Stimulated activated CD8-positive, alpha-beta memory T cell treated with anti-CD3 and anti-CD28 coated beads, Interleukin-15, amount 100 ng/mL, for 4 hours (primary cell): Measurements from ENCODE around the gene ZNF234.
"Not testable (repeated sequence)": the region's sequence is repeated elsewhere in the genome, so short reads cannot be mapped to it uniquely, and the experiment has no call there.

ENCODE experiments used
- DNase-seq, 2 donors: peaks; one replicate each; pipeline ENCODE4 v3.0.0-alpha.2; 2020; ENCODE audit warnings: low read depth in 2 of 2

ZNF234 gene

DNA sequence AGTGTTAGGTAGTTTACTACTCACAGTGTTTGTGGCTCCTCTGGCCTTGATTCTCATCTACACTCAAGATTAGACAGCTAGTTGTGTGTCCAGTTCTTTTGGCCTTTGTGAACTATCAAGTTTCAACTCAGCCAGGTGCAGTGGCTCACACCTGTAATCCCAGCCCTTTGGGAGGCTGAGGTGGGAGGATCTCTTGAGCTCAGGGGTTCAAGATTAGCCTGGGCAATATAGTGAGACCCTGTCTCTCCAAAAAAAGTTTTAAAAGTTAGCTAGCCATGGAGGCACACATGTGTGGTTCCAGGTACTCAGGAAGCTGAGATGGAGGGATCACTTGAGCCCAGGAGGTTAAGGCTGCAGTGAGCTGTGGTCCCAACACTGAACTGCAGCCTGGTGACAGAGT lies 39.6 kb downstream of the ZNF234 start:
- no peak for DNase-seq

DNA sequence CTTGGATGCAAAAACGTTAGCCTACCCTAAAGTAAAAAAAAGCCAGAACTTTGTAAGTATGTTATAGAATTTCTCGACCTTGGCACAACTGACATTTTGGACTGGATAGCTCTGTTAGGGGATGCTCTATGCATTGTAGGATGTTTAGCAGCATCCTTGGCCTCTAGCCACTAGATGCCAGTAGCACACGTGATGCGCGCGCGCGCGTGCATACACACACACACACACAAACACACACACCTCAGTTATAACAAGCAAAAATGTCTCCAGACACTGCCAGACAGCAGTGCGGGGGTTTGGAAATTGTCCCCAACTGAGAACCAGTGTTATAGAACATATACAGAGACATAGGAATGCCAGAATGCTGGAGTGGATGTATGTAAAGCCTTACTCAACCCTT lies 40.8 kb downstream of the ZNF234 start:
- no peak for DNase-seq

DNA sequence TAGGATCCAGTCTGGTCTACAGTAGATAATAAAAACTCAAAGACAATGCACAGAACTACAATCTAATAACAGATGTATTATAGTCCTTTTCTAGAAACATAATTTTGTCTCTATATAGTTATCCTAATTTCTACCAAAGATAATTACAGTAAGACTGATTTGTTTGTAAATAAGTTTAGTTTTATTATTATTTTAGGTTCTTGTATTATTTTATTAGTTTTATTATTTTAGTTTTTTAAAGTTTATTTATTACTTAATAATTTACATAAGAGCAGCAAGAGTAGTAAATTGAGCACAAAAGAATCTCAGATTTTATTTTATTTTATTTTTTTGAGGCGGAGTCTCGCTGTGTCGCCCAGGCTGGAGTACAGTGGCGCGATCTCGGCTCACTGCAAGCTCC lies 48.7 kb downstream of the ZNF234 start:
- DNase-seq = no peak

DNA sequence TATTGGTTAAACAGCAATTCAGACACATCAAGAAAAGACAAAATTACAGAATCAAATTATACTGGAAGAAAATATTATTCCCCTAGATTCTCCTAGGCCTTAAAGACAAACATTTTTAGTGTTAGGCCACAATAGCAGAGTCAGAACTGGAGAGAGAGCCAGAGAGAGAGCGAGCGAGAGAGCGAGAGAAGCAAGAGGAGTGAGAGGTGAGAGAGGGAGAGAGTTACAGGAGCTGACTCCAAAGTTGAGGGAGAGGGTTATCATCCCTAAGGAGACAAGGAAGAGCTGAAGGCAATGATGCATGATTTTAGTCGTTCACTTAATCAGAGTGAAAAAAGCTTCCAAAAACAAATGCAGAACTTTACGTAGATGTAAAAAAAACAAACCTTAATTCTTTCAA lies 50.8 kb downstream of the ZNF234 start:
- no peak for DNase-seq

DNA sequence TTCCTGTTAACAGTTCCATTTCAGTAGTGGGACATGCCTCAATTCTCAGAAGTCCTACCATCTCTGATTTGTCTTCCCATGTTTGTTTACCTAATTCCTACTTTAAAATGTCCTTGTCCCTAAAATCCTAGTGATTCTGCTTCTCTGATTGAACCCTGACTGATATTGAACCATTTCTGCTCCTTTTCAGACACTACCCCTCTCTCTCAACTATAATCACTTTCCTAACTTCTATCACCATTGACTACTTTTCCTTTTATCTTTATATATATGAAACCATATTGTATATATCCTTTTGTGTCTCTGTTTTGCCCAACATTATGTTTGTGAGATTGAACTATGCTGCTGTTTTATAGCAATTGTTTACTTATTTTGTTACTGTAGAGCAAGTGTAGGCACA lies 55.4 kb downstream of the ZNF234 start:
- DNase-seq = no peak

DNA sequence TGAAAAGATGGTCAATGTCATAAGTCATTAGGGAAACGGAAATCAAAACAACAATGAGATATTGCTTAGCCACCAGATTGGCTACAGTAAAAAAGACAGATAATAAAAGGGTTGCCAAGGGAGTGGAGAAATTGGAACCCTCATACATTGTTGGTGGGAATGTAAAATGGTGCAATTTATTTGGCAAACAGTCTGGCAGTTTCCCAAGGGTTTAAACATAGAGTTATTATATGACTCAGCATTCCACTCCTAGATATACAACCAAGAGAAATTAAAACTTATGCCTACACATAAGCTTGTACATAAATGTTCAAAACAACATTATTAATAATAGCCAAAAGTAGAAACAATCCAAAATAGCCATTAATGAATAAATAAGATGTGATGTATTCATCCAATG lies 61.1 kb downstream of the ZNF234 start:
- DNase-seq = no peak

DNA sequence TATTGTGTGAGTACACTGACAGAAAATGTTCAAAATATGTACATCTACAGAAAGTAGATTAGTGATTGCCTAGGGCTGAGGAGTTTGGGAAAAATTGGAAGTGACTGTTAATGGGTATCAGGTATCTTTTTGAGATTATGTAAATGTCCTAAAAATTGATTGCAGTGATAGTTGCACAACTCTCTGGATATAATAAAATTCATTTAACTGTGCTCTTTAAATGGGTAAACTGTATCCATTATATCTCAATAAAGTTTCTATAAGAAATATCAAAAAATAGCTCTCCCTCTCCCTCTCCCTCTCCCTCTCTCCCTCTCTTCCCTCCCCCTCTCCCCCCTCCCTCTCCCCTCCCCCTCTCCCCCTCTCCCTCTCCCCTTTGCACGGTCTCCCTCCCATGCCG lies 61.6 kb downstream of the ZNF234 start:
- DNase-seq = no peak

DNA sequence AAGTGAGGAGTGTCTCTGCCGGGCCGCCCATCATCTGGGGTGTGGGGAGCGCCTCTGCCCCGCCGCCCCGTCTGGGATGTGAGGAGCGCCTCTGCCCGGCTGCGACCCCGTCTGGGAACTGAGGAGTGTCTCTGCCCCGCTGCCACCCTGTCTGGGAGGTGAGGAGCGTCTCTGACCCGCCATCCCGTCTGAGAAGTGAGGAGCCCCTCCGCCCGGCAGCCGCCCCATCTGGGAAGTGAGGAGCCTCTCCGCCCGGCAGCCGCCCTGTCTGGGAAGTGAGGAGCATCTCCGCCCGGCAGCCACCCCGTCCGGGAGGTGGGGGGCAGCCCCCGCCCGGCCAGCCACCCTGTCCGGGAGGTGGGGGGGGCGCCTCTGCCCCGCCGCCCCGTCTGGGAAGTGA lies 62.5 kb downstream of the ZNF234 start:
- not testable (repeated sequence) for DNase-seq

DNA sequence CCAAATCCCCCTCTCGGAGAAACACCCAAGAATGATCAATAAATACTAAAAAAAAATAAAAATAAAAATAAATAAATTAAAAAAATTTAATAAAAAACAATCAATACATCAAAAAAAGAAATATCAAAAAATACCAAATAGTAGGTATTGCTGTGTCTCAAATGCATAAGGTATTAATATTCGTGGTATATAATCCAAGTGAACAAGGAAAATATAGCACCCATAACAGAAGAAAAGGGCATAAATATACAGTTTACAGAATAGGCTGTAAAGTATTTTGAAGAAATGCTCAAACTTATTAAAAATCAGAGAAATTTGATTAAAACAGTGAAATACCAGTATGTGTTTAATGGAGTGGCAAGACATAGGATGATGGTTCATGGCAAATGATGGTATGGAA lies 63.4 kb downstream of the ZNF234 start:
- DNase-seq = no peak

DNA sequence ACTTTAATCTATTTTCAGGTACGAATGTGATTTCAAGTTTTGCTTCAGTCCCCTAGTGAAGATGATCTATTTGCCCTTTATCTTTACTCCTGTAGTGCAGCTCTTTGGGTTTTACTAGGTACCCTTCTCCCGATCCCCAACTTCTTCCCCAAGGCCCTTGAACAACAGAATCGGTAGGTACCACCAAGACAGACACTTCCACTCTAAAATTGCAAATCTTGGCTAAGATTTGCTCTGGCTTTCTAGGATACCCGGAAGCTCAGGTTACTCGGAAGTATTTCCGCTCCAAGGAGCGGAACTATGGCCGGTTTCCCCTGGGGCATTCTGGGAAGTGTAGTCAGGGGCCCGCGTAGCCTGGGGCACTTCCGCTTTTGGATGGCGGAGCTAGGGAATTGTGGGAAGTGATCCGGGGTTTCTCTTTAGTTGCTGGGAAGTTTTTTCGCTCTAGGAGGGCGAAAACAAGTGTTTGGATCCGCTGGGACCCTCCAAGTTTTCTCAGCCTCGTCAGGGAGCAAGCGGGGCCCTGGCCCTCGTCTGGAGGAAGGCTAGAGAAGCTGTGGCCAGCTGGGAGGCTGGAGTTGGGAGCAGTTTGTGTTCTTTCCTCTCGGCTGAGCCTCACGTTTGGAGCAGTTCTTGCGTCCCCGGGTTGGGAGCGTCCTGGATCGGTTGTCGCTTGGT lies 65.9 kb downstream of the ZNF234 start:
- peak; percentile 58 to 65 for DNase-seq
